CD4-positive, alpha-beta memory T cell (primary cell): Measurements from ENCODE around the gene TMED1. TPM values are rescaled to one million over a fixed set of nuclear protein-coding genes. Genes with fewer than 3 reads are reported as not detected.
"Not testable (repeated sequence)": the region's sequence is repeated elsewhere in the genome, so short reads cannot be mapped to it uniquely, and the experiment has no call there.

Experiments
- CTCF ChIA-PET: fragments of 350-600 bp; sonication (Branson Sonifier 250); formaldehyde crosslinking; loops from one replicate; lab custom pipeline; 2021; ENCODE audit warnings: inconsistent platforms; ENCODE audit not compliant: partially characterized antibody; lab: Charles Lee
- POLR2A ChIA-PET: fragments of 350-600 bp; sonication (Branson Sonifier 250); formaldehyde crosslinking; loops from one replicate; lab custom pipeline; 2021; ENCODE audit not compliant: partially characterized antibody; lab: Charles Lee
- DNase-seq, 5 donors: peaks; one replicate each; pipeline versions ENCODE4 v3.0.0 to v3.0.0-alpha.2; 2020 to 2022; ENCODE audit warnings: mixed read lengths in 1 of 5
- H3K27ac ChIP-seq: one replicate; pipeline ENCODE4 v1.7.0; 2013; ENCODE audit warnings: low read depth, low read length
- H3K27me3 ChIP-seq: 2 replicates; pipeline ENCODE4 v1.7.0; 2013; ENCODE audit warnings: mild to moderate bottlenecking, low read length, moderate library complexity; ENCODE audit not compliant: insufficient read depth
- H3K36me3 ChIP-seq: 2 replicates; pipeline ENCODE4 v1.7.0; 2013; ENCODE audit warnings: mild to moderate bottlenecking, low read length, moderate library complexity; ENCODE audit not compliant: insufficient read depth
- H3K4me1 ChIP-seq: 2 replicates; pipeline ENCODE4 v1.7.0; 2013; ENCODE audit warnings: mild to moderate bottlenecking, low read length, moderate library complexity; ENCODE audit not compliant: insufficient read depth
- H3K4me3 ChIP-seq, 2 donors: one replicate each; pipeline ENCODE4 v1.7.0; 2013; ENCODE audit warnings: low read length in 2 of 2, mild to moderate bottlenecking in 1 of 2
- H3K9me3 ChIP-seq, 2 donors: one replicate each; pipeline ENCODE4 v1.7.0; 2013; ENCODE audit warnings: low read length in 2 of 2, control low read depth in 1 of 2; ENCODE audit not compliant: control insufficient read depth in 1 of 2
- H3K27ac Mint-ChIP-seq, 7 donors: one replicate each; pipeline ENCODE4 v1.8.0; 2020 to 2021; ENCODE audit warnings: mixed read lengths in 7 of 7, mild to moderate bottlenecking in 6 of 7, inconsistent platforms in 3 of 7, moderate library complexity in 3 of 7
- H3K27me3 Mint-ChIP-seq, 2 donors: one replicate each; pipeline ENCODE4 v1.8.0; 2020 to 2021; ENCODE audit warnings: mixed read lengths in 2 of 2
- H3K36me3 Mint-ChIP-seq, 2 donors: one replicate each; pipeline ENCODE4 v1.8.0; 2020 to 2021; ENCODE audit warnings: mixed read lengths in 2 of 2, inconsistent platforms in 1 of 2, mild to moderate bottlenecking in 1 of 2
- H3K4me1 Mint-ChIP-seq, 4 donors: one replicate each; pipeline ENCODE4 v1.8.0; 2020 to 2021; ENCODE audit warnings: mixed read lengths in 4 of 4, mild to moderate bottlenecking in 1 of 4
- H3K4me3 Mint-ChIP-seq, 8 donors: one replicate each; pipeline ENCODE4 v1.8.0; 2020 to 2021; ENCODE audit warnings: mixed read lengths in 8 of 8, mild to moderate bottlenecking in 7 of 8, moderate library complexity in 6 of 8, inconsistent platforms in 3 of 8
- H3K9me3 Mint-ChIP-seq, 8 donors: one replicate each; pipeline ENCODE4 v1.8.0; 2020 to 2021; ENCODE audit warnings: mixed read lengths in 8 of 8, mild to moderate bottlenecking in 5 of 8, inconsistent platforms in 3 of 8, moderate library complexity in 1 of 8
- intact Hi-C: fragments of 100-400 bp; cut with micrococcal nuclease; formaldehyde crosslinking; loops from one replicate; pipeline ENCODE4 v1.15.1; 2023
- polyA plus RNA-seq, 2 donors: library from polyadenylated mRNA; unstranded; fragments of 300-500 nt; fragmentation: Illumina TruSeq; gene quantifications; one replicate each; pipeline ENCODE4 v1.2.3, GENCODE V29; 2021
- total RNA-seq, 2 experiments: library from RNA; stranded (reverse); gene quantifications; one replicate each; pipeline ENCODE4 v1.2.3, GENCODE V29; 2021

TMED1 gene
- total and polyA plus RNA-seq, 4 experiments from 2014 or later = 9.0 to 24.9 (median 17.8) TPM

GRCh38 chr19:10870955-10871603 is 35.1 kb upstream of the TMED1 start, which contains the start of gene CARM1:
Gene CARM1, plus strand, starts transcription at chr19:10871553. Its CDS starts 150 bp downstream, at chr19:10871703.
- intact Hi-C loops = loop anchor here (1.0 to 5.0 kb wide), 6 partner anchors 35 to 304 kb away; partner anchors contain the start of genes CDKN2D, ILF3, KRI1 and TIMM29
- peaks cover 8 to 24% (median 16%) of the 10 kb centered on the region in 4 donors for H3K4me1 Mint-ChIP-seq

DNA sequence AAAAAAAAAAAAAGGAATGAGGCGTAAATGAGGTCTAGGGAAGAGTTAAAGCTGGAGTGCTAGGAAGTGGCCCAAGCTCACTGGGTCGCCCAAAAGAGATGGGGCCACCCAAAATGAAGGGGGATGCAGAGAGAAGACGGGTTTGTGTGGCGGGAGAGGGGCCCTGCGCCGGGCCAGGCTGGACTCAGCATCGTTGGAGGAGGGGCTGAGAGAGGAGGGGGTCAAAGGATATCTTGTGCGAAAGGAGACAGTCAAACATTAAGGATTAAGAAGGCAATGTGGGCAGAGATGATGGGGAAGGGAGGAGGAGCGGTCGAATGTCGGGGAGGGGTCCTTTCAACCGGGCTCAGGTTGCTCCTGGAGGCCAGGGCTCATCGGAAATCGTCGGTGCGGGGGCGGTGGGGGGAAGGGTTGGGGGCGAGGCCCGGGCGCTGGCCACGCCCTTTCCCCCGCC is 34.5 kb upstream of the TMED1 start:
- intact Hi-C loops = loop anchor here (5.0 kb wide), 1 partner anchor 303 kb away; the partner anchor contains the start of genes CDKN2D and KRI1
- Mint-ChIP-seq H3K36me3 (peaks cover 0 to 4% of the 10 kb centered on the region in 2 donors), H3K27ac (peak overlapping the region; percentile 60 to 96 (median 88)), H3K9me3 (peaks cover 0 to 7% (median 0%) of the 10 kb centered on the region in 8 donors), H3K4me1 (peaks cover 8 to 24% (median 16%) of the 10 kb centered on the region in 4 donors), H3K27me3 (no peaks in the 10 kb centered on the region), H3K4me3 (peak overlapping the region; percentile 70 to 84 (median 81))
- Histone ChIP-seq H3K36me3 (no peaks in the 10 kb centered on the region), H3K27me3 (no peaks in the 10 kb centered on the region), H3K4me1 (peaks cover 20% of the 10 kb centered on the region), H3K4me3 (peak overlapping the region in 1 of 2 donors; percentile 53), H3K9me3 (no peaks in the 10 kb centered on the region), H3K27ac (peak overlapping the region; percentile 55)
- ChIA-PET POLR2A (interaction anchor here (0.8 to 3.6 kb wide), 6 partner anchors 34 to 304 kb away, joined by 3 to 15 read pairs (median 4); partner anchors contain the start of genes DNM2 and TMED1), CTCF (interaction anchor here (0.6 to 2.5 kb wide), 2 partner anchors 10 to 35 kb away, joined by 3 to 9 read pairs; partner anchors contain the start of gene TMED1)
- DNase-seq = no peak

More at GRCh38 chr19:10870955-10871603, 35.1 kb upstream of the TMED1 start, which contains the start of gene CARM1:
- Histone ChIP-seq H3K27ac (peak within 1 kb of the TSS; percentile 55), H3K36me3 (no peaks in the 10 kb centered on the region), H3K4me3 (peak within 1 kb of the TSS; percentile 47 to 55), H3K4me1 (peaks cover 20% of the 10 kb centered on the region), H3K9me3 (no peaks in the 10 kb centered on the region), H3K27me3 (no peaks in the 10 kb centered on the region)
- H3K9me3 Mint-ChIP-seq = peaks cover 0 to 7% (median 0%) of the 10 kb centered on the region in 8 donors
- peak; percentile 99 to 100 (median 99) for DNase-seq
- H3K27ac Mint-ChIP-seq = peak within 1 kb of the TSS; percentile 76 to 96 (median 92)
- POLR2A ChIA-PET = interaction anchor here (1.0 to 3.6 kb wide), 5 partner anchors 35 to 305 kb away, joined by 3 to 15 read pairs (median 4); partner anchors contain the start of genes DNM2 and TMED1
- H3K36me3 Mint-ChIP-seq = peaks cover 0 to 4% of the 10 kb centered on the region in 2 donors
- CTCF ChIA-PET = interaction anchor here (0.6 to 2.5 kb wide), 2 partner anchors 10 to 35 kb away, joined by 3 to 9 read pairs; partner anchors contain the start of gene TMED1
- H3K27me3 Mint-ChIP-seq = no peaks in the 10 kb centered on the region
- H3K4me3 Mint-ChIP-seq = peak within 1 kb of the TSS; percentile 81 to 94 (median 86)

- CTCF ChIA-PET, H3K9me3 Mint-ChIP-seq, H3K27ac ChIP-seq, H3K9me3 ChIP-seq, H3K27me3 ChIP-seq, H3K4me3 ChIP-seq, H3K27me3 Mint-ChIP-seq, H3K36me3 ChIP-seq, H3K36me3 Mint-ChIP-seq: not testable (repeated sequence)
- Mint-ChIP-seq H3K4me1 (peaks cover 8 to 24% (median 15%) of the 10 kb centered on the region in 4 donors), H3K27ac (peak overlapping the region in 3 of 7 donors; percentile 86 to 96 (median 88)), H3K4me3 (peak overlapping the region in 4 of 8 donors; percentile 24 to 64 (median 44))
- peaks cover 20% of the 10 kb centered on the region for H3K4me1 ChIP-seq
- POLR2A ChIA-PET = interaction anchor here (0.8 to 3.6 kb wide), 3 partner anchors 33 to 217 kb away, joined by 3 to 15 read pairs (median 11); partner anchors contain the start of genes DNM2 and TMED1
- peak in 1 of 5 donors; percentile 51 for DNase-seq
- intact Hi-C loops = loop anchor here (5.0 kb wide), 1 partner anchor 303 kb away; the partner anchor contains the start of genes CDKN2D and KRI1
These were observed 33.9 kb upstream of the TMED1 start for GRCh38 chr19:10869872-10870311.

- Mint-ChIP-seq H3K36me3 (peaks cover 0 to 4% of the 10 kb centered on the region in 2 donors), H3K4me1 (peaks cover 13 to 31% (median 22%) of the 10 kb centered on the region in 4 donors), H3K9me3 (peaks cover 0 to 7% (median 0%) of the 10 kb centered on the region in 8 donors), H3K27me3 (no peaks in the 10 kb centered on the region), H3K4me3 (peak overlapping the region in 3 of 8 donors; percentile 11 to 35 (median 25)), H3K27ac (no peak overlapping the region)
- intact Hi-C loops = no loop called here
- H3K36me3 ChIP-seq = no peaks in the 10 kb centered on the region
- no peaks in the 10 kb centered on the region for H3K9me3 ChIP-seq
- DNase-seq = no peak
- H3K4me1 ChIP-seq = peaks cover 27% of the 10 kb centered on the region
- CTCF ChIA-PET = no interaction called here
- H3K27ac ChIP-seq = no peak overlapping the region
- no peak overlapping the region for H3K4me3 ChIP-seq
- no peaks in the 10 kb centered on the region for H3K27me3 ChIP-seq
- POLR2A ChIA-PET = interaction anchor here (3.6 kb wide), 1 partner anchor 151 kb away, joined by 15 read pairs; the partner anchor contains the start of gene DNM2
These were observed 33.0 kb upstream of the TMED1 start for GRCh38 chr19:10868872-10869547.

- H3K36me3 Mint-ChIP-seq = no peaks in the 10 kb centered on the region
- no peaks in the 10 kb centered on the region for H3K27me3 ChIP-seq
- no peak overlapping the region for H3K4me3 ChIP-seq
- no peak for DNase-seq
- peaks cover 15% of the 10 kb centered on the region for H3K4me1 ChIP-seq
- intact Hi-C loops = no loop called here
- no peak overlapping the region for H3K4me3 Mint-ChIP-seq
- H3K4me1 Mint-ChIP-seq = peaks cover 7 to 25% (median 18%) of the 10 kb centered on the region in 4 donors
- POLR2A ChIA-PET = interaction anchor here (1.9 kb wide), 1 partner anchor 149 kb away, joined by 8 read pairs; the partner anchor contains the start of gene DNM2
- CTCF ChIA-PET = interaction anchor here (0.7 to 8.0 kb wide), 9 partner anchors 13 to 704 kb away, joined by 3 to 186 read pairs (median 9); partner anchors contain the start of genes DNM2, QTRT1 and TMED1
- H3K27me3 Mint-ChIP-seq = no peaks in the 10 kb centered on the region
- no peaks in the 10 kb centered on the region for H3K36me3 ChIP-seq
- no peak overlapping the region for H3K27ac Mint-ChIP-seq
- H3K9me3 ChIP-seq = no peaks in the 10 kb centered on the region
- H3K9me3 Mint-ChIP-seq = no peaks in the 10 kb centered on the region
- no peak overlapping the region for H3K27ac ChIP-seq
These were observed 30.5 kb upstream of the TMED1 start for GRCh38 chr19:10866495-10866894.

DNA sequence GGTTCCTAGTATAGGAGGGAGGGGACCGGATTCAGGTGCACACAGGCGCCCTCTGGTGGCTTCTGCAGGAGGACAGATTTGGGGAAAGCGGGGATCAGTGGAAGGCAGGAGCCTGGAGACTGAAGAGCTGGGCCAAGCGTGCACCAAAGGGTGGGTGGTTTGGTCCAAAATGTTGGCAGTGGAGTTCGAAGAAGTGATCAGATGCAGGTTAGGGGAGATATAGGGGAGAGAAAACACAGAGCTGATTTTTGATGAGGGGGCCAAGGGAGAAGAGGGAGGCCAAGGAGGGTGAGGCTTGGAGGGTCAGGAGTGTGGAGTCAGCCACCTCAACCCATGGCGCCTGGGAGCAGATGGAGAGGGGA is 28.5 kb upstream of the TMED1 start:
- H3K4me1 ChIP-seq = peaks cover 9% of the 10 kb centered on the region
- ChIA-PET POLR2A (interaction anchor here (0.5 to 2.8 kb wide), 6 partner anchors 28 to 163 kb away, joined by 3 to 49 read pairs (median 6); partner anchors contain the start of genes DNM2, QTRT1 and TMED1), CTCF (interaction anchor here (0.6 to 8.0 kb wide), 34 partner anchors 10 to 463 kb away, joined by 3 to 186 read pairs (median 5); partner anchors contain the start of genes DNM2, QTRT1 and TMED1)
- no peak overlapping the region for H3K27ac ChIP-seq
- no peaks in the 10 kb centered on the region for H3K27me3 ChIP-seq
- DNase-seq = peak; percentile 72 to 76 (median 74)
- H3K9me3 ChIP-seq = no peaks in the 10 kb centered on the region
- no peaks in the 10 kb centered on the region for H3K27me3 Mint-ChIP-seq
- H3K9me3 Mint-ChIP-seq = no peaks in the 10 kb centered on the region
- H3K4me3 ChIP-seq = no peak overlapping the region
- H3K4me3 Mint-ChIP-seq = peak overlapping the region in 3 of 8 donors; percentile 41 to 64 (median 59)
- H3K4me1 Mint-ChIP-seq = peaks cover 5 to 19% (median 14%) of the 10 kb centered on the region in 4 donors
- no peaks in the 10 kb centered on the region for H3K36me3 Mint-ChIP-seq
- H3K27ac Mint-ChIP-seq = peak overlapping the region in 6 of 7 donors; percentile 3 to 87 (median 45)
- intact Hi-C loops = loop anchor here (1.0 kb wide), 2 partner anchors 67 to 147 kb away; no protein-coding TSS in a partner anchor
- no peaks in the 10 kb centered on the region for H3K36me3 ChIP-seq
